ENCODE data around the gene TPST1. TPM values are rescaled to one million over a fixed set of nuclear protein-coding genes. Genes with fewer than 3 reads are reported as not detected.

The TPST1 gene
- total and polyA plus RNA-seq, 2 of the 8 experiments (the other 6 are each of a cell fraction or from before 2014, with no cell fraction given), result 8.2 to 18.4 TPM

DNA sequence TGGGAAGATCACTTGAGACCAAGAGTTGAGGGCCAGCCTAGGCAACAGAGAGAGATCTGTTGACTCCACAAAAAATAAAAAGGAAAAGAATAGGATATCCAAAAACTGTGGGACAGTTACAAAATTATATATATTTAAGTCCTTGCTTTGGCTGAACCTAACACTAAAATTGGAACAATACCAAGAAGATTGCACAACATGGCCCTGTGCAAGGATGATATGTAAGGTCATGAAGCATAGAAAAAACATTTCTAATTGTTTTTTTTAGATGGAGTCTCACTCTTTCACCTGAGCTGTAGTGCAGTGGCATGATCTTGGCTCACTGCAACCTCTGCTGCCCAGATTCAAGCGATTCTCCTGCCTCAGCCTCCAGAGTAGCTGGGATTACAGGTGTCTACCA lies 139.0 kb downstream of the TPST1 start:
- Histone ChIP-seq H3K4me3 (ENCODE audit: extremely low read depth in 1 of 4, insufficient read depth in 2 of 4, low read depth in 3 of 4, low read length in 4 of 4) (no peak overlapping the region), H2BK15ac (ENCODE audit: low read length) (no peak overlapping the region), H2BK5ac (ENCODE audit: low read depth, low read length) (no peak overlapping the region), H4K20me1 (replicated peaks in 1 of 2; ENCODE audit: control insufficient read depth in 1 of 2, insufficient read depth in 2 of 2, low read length in 2 of 2) (no peaks in the 10 kb centered on the region), H2BK12ac (ENCODE audit: low read depth, low read length) (no peak overlapping the region), H3K9ac (replicated peaks in 1 of 4; ENCODE audit: extremely low read depth in 1 of 4, low read depth in 3 of 4, low read length in 3 of 4) (no peak overlapping the region), H2AFZ (ENCODE audit: low read length) (no peak overlapping the region), H3K18ac (ENCODE audit: extremely low read depth, low read length) (no peak overlapping the region), H4K5ac (ENCODE audit: insufficient read length, low read depth, low read length) (no peak overlapping the region), H2AK5ac (ENCODE audit: low read depth, low read length) (no peak overlapping the region), H3K56ac (replicated peaks; ENCODE audit: insufficient read length, low read depth, low read length) (no peak overlapping the region), H3K79me2 (ENCODE audit: control insufficient read depth in 1 of 2, insufficient read depth in 2 of 2, low read length in 2 of 2) (no peaks in the 10 kb centered on the region), H3K23me2 (ENCODE audit: low read depth, low read length) (no peaks in the 10 kb centered on the region; the same call in 1 of the 2 replicates), H3K27ac (ENCODE audit: low read depth, low read length) (no peak overlapping the region), H3K23ac (ENCODE audit: insufficient read length) (no peak overlapping the region), H3K4ac (replicated peaks; ENCODE audit: insufficient read length, low read depth, low read length) (no peak overlapping the region), H3K9me3 (ENCODE audit: insufficient read depth in 2 of 2, low read depth in 1 of 2, low read length in 1 of 2) (0 out of 4 replicates have a peak, but pooled peaks cover 3 to 9% of the 10 kb centered on the region in 2 experiments), H4K91ac (replicated peaks; ENCODE audit: insufficient read length, low read length) (no peak overlapping the region), H3K14ac (ENCODE audit: insufficient read length) (no peak overlapping the region), H3K27me3 (replicated peaks in 1 of 4; ENCODE audit: control insufficient read depth in 3 of 4, extremely low read depth in 1 of 4, insufficient read depth in 3 of 4, low read length in 3 of 4) (no peaks in the 10 kb centered on the region), H3K36me3 (ENCODE audit: control insufficient read depth in 2 of 4, insufficient read depth in 4 of 4, low read length in 3 of 4) (no peaks in the 10 kb centered on the region), H2BK20ac (ENCODE audit: low read length) (no peak overlapping the region), H4K8ac (ENCODE audit: extremely low read depth, insufficient read depth, low read length) (no peak overlapping the region), H3K4me1 (replicated peaks in 1 of 4; ENCODE audit: control insufficient read depth in 3 of 4, insufficient read depth in 4 of 4, low read length in 3 of 4) (no peaks in the 10 kb centered on the region), H3K4me2 (ENCODE audit: insufficient read depth in 1 of 2, low read depth in 2 of 2, low read length in 2 of 2) (no peak overlapping the region), H3K79me1 (ENCODE audit: low read depth, low read length) (no peaks in the 10 kb centered on the region), H2BK120ac (replicated peaks; ENCODE audit: low read depth, low read length) (no peak overlapping the region)
- FAIRE-seq, result no peak
- ChIA-PET CTCF (ENCODE audit: partially characterized antibody) (interaction anchor here (1.1 kb wide), 1 partner anchor 14 kb away, joined by 3 read pairs; no protein-coding TSS in a partner anchor), POLR2A (ENCODE audit: partially characterized antibody) (no interaction called here)
- no peak for DNase-seq (ENCODE audit: low read depth in 1 of 2, low spot score in 2 of 2)
- WGBS, 2 experiments (ENCODE audit: extremely low coverage in 1 of 2, insufficient coverage in 1 of 2, insufficient read length in 1 of 2, insufficient replicate concordance in 2 of 2, low coverage in 1 of 2, low lambda C conversion rate in 2 of 2, missing lambda C conversion rate in 1 of 2), result 94% methylated on average over 1 of the region's 1 CpG; no CpG with 5 or more reads in 1 of the 2 experiments
- TF ChIP-seq BRCA1 (IDR thresholded peaks at IDR 0.05; ENCODE audit: low read depth, low read length) (no peak), SIX5 (IDR thresholded peaks at IDR 0.05; ENCODE audit: low read depth, low read length) (no peak), FOSL1 (IDR thresholded peaks at IDR 0.05; ENCODE audit: insufficient read depth, low read depth, low read length) (no peak), NRF1 (IDR thresholded peaks at IDR 0.05; ENCODE audit: low read depth, low read length) (no peak)

Measured in H1 (cell line).